NOMO-1 treated with DMSO at 0.1 percent for 48 hours (cell line): Measurements from ENCODE around the gene P3H1.

Source experiments
- DNase-seq: peaks from one replicate; lab custom pipeline; 2025; ENCODE audit not compliant: unreplicated experiment; lab: John Stamatoyannopoulos, UW

P3H1 gene

GRCh38 chr1:42745851-42746250 lies 21.0 kb downstream of the P3H1 start:
- no peak for DNase-seq

- no peak for DNase-seq
Measured at GRCh38 chr1:42744148-42744413, 22.7 kb downstream of the P3H1 start.

GRCh38 chr1:42743317-42744147 lies 23.3 kb downstream of the P3H1 start:
- no peak for DNase-seq

GRCh38 chr1:42742617-42743316 lies 24.1 kb downstream of the P3H1 start:
- DNase-seq: no peak

GRCh38 chr1:42742141-42742540 lies 24.7 kb downstream of the P3H1 start:
- no peak for DNase-seq

- DNase-seq: no peak
Measured at GRCh38 chr1:42741706-42742105, 25.1 kb downstream of the P3H1 start.

- no peak for DNase-seq
Measured at GRCh38 chr1:42740851-42741580, 25.8 kb downstream of the P3H1 start.

- DNase-seq: no peak
Measured at GRCh38 chr1:42739753-42740700, 26.8 kb downstream of the P3H1 start, which contains the start of gene CLDN19. CLDN19 (minus strand) TSS chr1:42740236; CDS start chr1:42740063, 173 bp downstream.

GRCh38 chr1:42738678-42739226 lies 28.1 kb downstream of the P3H1 start:
- no peak for DNase-seq

GRCh38 chr1:42737986-42738677 lies 28.7 kb downstream of the P3H1 start:
- DNase-seq: no peak

GRCh38 chr1:42737257-42737656 lies 29.6 kb downstream of the P3H1 start:
- peak; percentile 90 for DNase-seq

- no peak for DNase-seq
Measured at GRCh38 chr1:42736571-42737200, 30.1 kb downstream of the P3H1 start.

- peak; percentile 14 for DNase-seq
Measured at GRCh38 chr1:42736152-42736551, 30.7 kb downstream of the P3H1 start.

- DNase-seq: no peak
Measured at GRCh38 chr1:42735477-42736105, 31.2 kb downstream of the P3H1 start.

- DNase-seq: no peak
Measured at GRCh38 chr1:42735056-42735455, 31.8 kb downstream of the P3H1 start.

- DNase-seq: no peak
Measured at GRCh38 chr1:42734201-42735035, 32.4 kb downstream of the P3H1 start.

GRCh38 chr1:42733415-42734200 lies 33.2 kb downstream of the P3H1 start:
- no peak for DNase-seq
